Measurements from ENCODE around the gene SP140L. TPM values are rescaled to one million over a fixed set of nuclear protein-coding genes. Genes with fewer than 3 reads are reported as not detected.

The SP140L gene
- total and polyA plus RNA-seq, 10 of the 15 experiments (the other 5 are each of a cell fraction or from before 2014, with no cell fraction given) = 4.7 to 28.6 (median 15.0) TPM

- peak; percentile 86 for TF ChIP-seq MEF2B (IDR thresholded peaks at IDR 0.05; ENCODE audit: partially characterized antibody, poor library complexity, severe bottlenecking)
- peak; percentile 85 for TF ChIP-seq RELA (IDR thresholded peaks at IDR 0.05; ENCODE audit: borderline replicate concordance, partially characterized antibody)
- peak; percentile 77; the same call in 1 of the 2 replicates for TF ChIP-seq EED (IDR thresholded peaks at IDR 0.05; ENCODE audit: low read depth)
- peak; percentile 82 for TF ChIP-seq SKIL (IDR thresholded peaks at IDR 0.05; ENCODE audit: low read depth, poor library complexity, severe bottlenecking)
- no peak for TF ChIP-seq RFX5 (IDR thresholded peaks at IDR 0.05; ENCODE audit: low read depth, low read length)
- TF ChIP-seq DPF2 (IDR thresholded peaks at IDR 0.05) = peak; percentile 94
- peak; percentile 64; the same call in 1 of the 2 replicates for TF ChIP-seq ATF2 (IDR thresholded peaks at IDR 0.05; ENCODE audit: low read length)
- TF ChIP-seq BCLAF1 (IDR thresholded peaks at IDR 0.05) = no peak
- peak; percentile 58; the same call in 1 of the 3 replicates for TF ChIP-seq POU2F2 (IDR thresholded peaks at IDR 0.05; ENCODE audit: borderline replicate concordance, low read depth, low read length)
- TF ChIP-seq CREM (IDR thresholded peaks at IDR 0.05; ENCODE audit: low read depth) = peak; percentile 84
- TF ChIP-seq IRF4 (IDR thresholded peaks at IDR 0.05; ENCODE audit: low read depth, low read length) = peak; percentile 73
- TF ChIP-seq GABPA (IDR thresholded peaks at IDR 0.05; ENCODE audit: low read depth) = peak; percentile 69
- TF ChIP-seq CUX1 (IDR thresholded peaks at IDR 0.05; ENCODE audit: insufficient replicate concordance, low read depth, low read length) = peak; percentile 36
- peak; percentile 81 for TF ChIP-seq BCL11A (IDR thresholded peaks at IDR 0.05; ENCODE audit: low read depth, low read length)
- TF ChIP-seq ZNF217 (IDR thresholded peaks at IDR 0.05) = peak; percentile 81; the same call in 1 of the 2 replicates
- TF ChIP-seq TCF12 (IDR thresholded peaks at IDR 0.05; ENCODE audit: low read depth, low read length) = 0 out of 2 replicates have a peak, but pooled peaks have one; percentile 13
Observed at GRCh38 chr2:230447455-230448451, 120.8 kb downstream of the SP140L start (continued).

Measured in GM12878 (cell line).